Activated T-helper 1 cell treated with anti-CD3 and anti-CD28 coated beads, Interleukin-12 subunit alpha, Interleukin-12 subunit beta, Interleukin-2, Interleukin-4 antibody, amounts not matched to agents 30 ng/mL and 10 ng/mL and 1 ng/mL, durations not matched to agents 14 hours and 24 hours and 36 hours (primary cell): ENCODE data around the gene TTLL4. TPM values are rescaled to one million over a fixed set of nuclear protein-coding genes. Genes with fewer than 3 reads are reported as not detected.

ENCODE experiments used
- DNase-seq: peaks from one replicate; pipeline ENCODE4 v3.0.0; 2021; ENCODE audit warnings: low spot score
- H3K27ac Mint-ChIP-seq: one replicate; pipeline ENCODE4 v1.8.0; 2021; ENCODE audit warnings: mild to moderate bottlenecking, mixed read lengths
- H3K27me3 Mint-ChIP-seq: one replicate; pipeline ENCODE4 v1.8.0; 2022; ENCODE audit warnings: mild to moderate bottlenecking, moderate library complexity, mixed read lengths; ENCODE audit not compliant: insufficient read depth
- H3K36me3 Mint-ChIP-seq: one replicate; pipeline ENCODE4 v1.8.0; 2021; ENCODE audit warnings: low read depth, mixed read lengths
- H3K4me1 Mint-ChIP-seq: one replicate; pipeline ENCODE4 v1.8.0; 2021; ENCODE audit warnings: low read depth, mixed read lengths
- H3K4me3 Mint-ChIP-seq: one replicate; pipeline ENCODE4 v1.8.0; 2021; ENCODE audit warnings: mild to moderate bottlenecking, moderate library complexity, mixed read lengths
- H3K9me3 Mint-ChIP-seq: one replicate; pipeline ENCODE4 v1.8.0; 2021; ENCODE audit warnings: mixed read lengths
- intact Hi-C: fragments of 100-400 bp; cut with micrococcal nuclease; formaldehyde crosslinking; loops from one replicate; pipeline ENCODE4 v1.15.1; 2024
- total RNA-seq: library from RNA; stranded (reverse); gene quantifications from 2 replicates; pipeline ENCODE4 v1.2.3, GENCODE V29; 2022

The TTLL4 gene
- total RNA-seq, 1 donor from 2014 or later, result 78.3 TPM

GRCh38 chr2:218694405-218695145, 16.1 kb upstream of the TTLL4 start:
- DNase-seq, result no peak
- intact Hi-C loops, result no loop called here
- Mint-ChIP-seq H3K9me3 (no peaks in the 10 kb centered on the region), H3K27ac (no peak overlapping the region), H3K4me1 (no peaks in the 10 kb centered on the region), H3K4me3 (no peak overlapping the region), H3K36me3 (peaks cover 2% of the 10 kb centered on the region), H3K27me3 (no peaks in the 10 kb centered on the region)

- H3K4me3 Mint-ChIP-seq, result no peak overlapping the region
- H3K4me1 Mint-ChIP-seq, result no peaks in the 10 kb centered on the region
- intact Hi-C loops, result no loop called here
- H3K9me3 Mint-ChIP-seq, result no peaks in the 10 kb centered on the region
- H3K27ac Mint-ChIP-seq, result no peak overlapping the region
- peaks cover 2% of the 10 kb centered on the region for H3K36me3 Mint-ChIP-seq
- DNase-seq, result no peak
- peaks cover 3% of the 10 kb centered on the region for H3K27me3 Mint-ChIP-seq
Measured at GRCh38 chr2:218698885-218699284, 11.8 kb upstream of the TTLL4 start.

GRCh38 chr2:218701806-218702205, 8.8 kb upstream of the TTLL4 start:
- Mint-ChIP-seq H3K4me3 (no peak overlapping the region), H3K27ac (no peak overlapping the region)
- intact Hi-C loops, result no loop called here

GRCh38 chr2:218703341-218703740, 7.3 kb upstream of the TTLL4 start:
- Mint-ChIP-seq H3K27me3 (peaks cover 11% of the 10 kb centered on the region), H3K36me3 (peaks cover 2% of the 10 kb centered on the region), H3K4me3 (no peak overlapping the region), H3K9me3 (no peaks in the 10 kb centered on the region), H3K4me1 (peaks cover 8% of the 10 kb centered on the region), H3K27ac (no peak overlapping the region)
- DNase-seq, result no peak
- intact Hi-C loops, result no loop called here

More at GRCh38 chr2:218701806-218702205, 8.8 kb upstream of the TTLL4 start:
- Mint-ChIP-seq H3K4me1 (no peaks in the 10 kb centered on the region), H3K9me3 (no peaks in the 10 kb centered on the region), H3K36me3 (peaks cover 2% of the 10 kb centered on the region), H3K27me3 (peaks cover 8% of the 10 kb centered on the region)
- DNase-seq, result no peak

GRCh38 chr2:218708086-218708485, 2.5 kb upstream of the TTLL4 start:
- Mint-ChIP-seq H3K4me3 (no peak overlapping the region), H3K27ac (no peak overlapping the region), H3K27me3 (peaks cover 15% of the 10 kb centered on the region), H3K9me3 (no peaks in the 10 kb centered on the region), H3K4me1 (peaks cover 19% of the 10 kb centered on the region), H3K36me3 (peaks cover 2% of the 10 kb centered on the region)
- intact Hi-C loops, result no loop called here
- no peak for DNase-seq

GRCh38 chr2:218709908-218710307, 727 bp upstream of the TTLL4 start:
- Mint-ChIP-seq H3K9me3 (no peaks in the 10 kb centered on the region), H3K27me3 (peaks cover 12% of the 10 kb centered on the region), H3K27ac (no peak overlapping the region), H3K4me1 (peaks cover 27% of the 10 kb centered on the region), H3K36me3 (peaks cover 2% of the 10 kb centered on the region), H3K4me3 (peak overlapping the region; percentile 94)
- DNase-seq, result no peak
- intact Hi-C loops, result loop anchor here (1.0 to 10.0 kb wide), 15 partner anchors 23 to 678 kb away; partner anchors contain the start of genes AAMP, ARPC2, BCS1L and CNOT9

- H3K27ac Mint-ChIP-seq, result peak overlapping the region; percentile 87
- intact Hi-C loops, result loop anchor here (1.0 to 10.0 kb wide), 15 partner anchors 22 to 678 kb away; partner anchors contain the start of genes AAMP, ARPC2, BCS1L and CNOT9
- no peak for DNase-seq
- H3K4me1 Mint-ChIP-seq, result peaks cover 27% of the 10 kb centered on the region
- H3K4me3 Mint-ChIP-seq, result peak overlapping the region; percentile 94
- H3K36me3 Mint-ChIP-seq, result peaks cover 2% of the 10 kb centered on the region
- H3K9me3 Mint-ChIP-seq, result no peaks in the 10 kb centered on the region
- peaks cover 12% of the 10 kb centered on the region for H3K27me3 Mint-ChIP-seq
Measured at GRCh38 chr2:218710334-218710686, 325 bp upstream of the TTLL4 start.

- H3K27me3 Mint-ChIP-seq, result peaks cover 8% of the 10 kb centered on the region
- intact Hi-C loops, result loop anchor here (1.0 to 10.0 kb wide), 9 partner anchors 21 to 787 kb away; partner anchors contain the start of genes ARPC2, CNPPD1, CTDSP1 and GLB1L
- no peaks in the 10 kb centered on the region for H3K9me3 Mint-ChIP-seq
- H3K27ac Mint-ChIP-seq, result peak overlapping the region; percentile 87
- peaks cover 27% of the 10 kb centered on the region for H3K4me1 Mint-ChIP-seq
- peak overlapping the region; percentile 94 for H3K4me3 Mint-ChIP-seq
- peaks cover 7% of the 10 kb centered on the region for H3K36me3 Mint-ChIP-seq
- DNase-seq, result no peak
Measured at GRCh38 chr2:218711550-218711929, 905 bp downstream of the TTLL4 start.

GRCh38 chr2:218713922-218714321, 3.3 kb downstream of the TTLL4 start:
- Mint-ChIP-seq H3K4me3 (no peak overlapping the region), H3K9me3 (no peaks in the 10 kb centered on the region), H3K27me3 (peaks cover 4% of the 10 kb centered on the region), H3K36me3 (peaks cover 10% of the 10 kb centered on the region), H3K4me1 (peaks cover 26% of the 10 kb centered on the region), H3K27ac (no peak overlapping the region)
- no peak for DNase-seq
- intact Hi-C loops, result loop anchor here (5.0 to 10.0 kb wide), 3 partner anchors 427 to 531 kb away; partner anchors contain the start of genes ARPC2, GLB1L and STK16

- Mint-ChIP-seq H3K4me1 (peaks cover 32% of the 10 kb centered on the region), H3K36me3 (peaks cover 19% of the 10 kb centered on the region), H3K27me3 (no peaks in the 10 kb centered on the region), H3K27ac (no peak overlapping the region), H3K4me3 (no peak overlapping the region), H3K9me3 (no peaks in the 10 kb centered on the region)
- intact Hi-C loops, result loop anchor here (10.0 kb wide), 1 partner anchor 529 kb away; the partner anchor contains the start of genes GLB1L and STK16
- no peak for DNase-seq
Measured at GRCh38 chr2:218716070-218716469, 5.4 kb downstream of the TTLL4 start.

- DNase-seq, result no peak
- Mint-ChIP-seq H3K9me3 (no peaks in the 10 kb centered on the region), H3K27ac (no peak overlapping the region), H3K4me3 (no peak overlapping the region), H3K4me1 (peaks cover 22% of the 10 kb centered on the region), H3K36me3 (peaks cover 17% of the 10 kb centered on the region), H3K27me3 (no peaks in the 10 kb centered on the region)
- intact Hi-C loops, result loop anchor here (10.0 kb wide), 1 partner anchor 528 kb away; the partner anchor contains the start of genes GLB1L and STK16
Measured at GRCh38 chr2:218717262-218717661, 6.6 kb downstream of the TTLL4 start.

- Mint-ChIP-seq H3K9me3 (no peaks in the 10 kb centered on the region), H3K27me3 (no peaks in the 10 kb centered on the region), H3K4me1 (peaks cover 29% of the 10 kb centered on the region), H3K36me3 (peaks cover 17% of the 10 kb centered on the region), H3K27ac (no peak overlapping the region), H3K4me3 (no peak overlapping the region)
- intact Hi-C loops, result loop anchor here (10.0 kb wide), 1 partner anchor 527 kb away; the partner anchor contains the start of genes GLB1L and STK16
- no peak for DNase-seq
Measured at GRCh38 chr2:218718058-218718457, 7.4 kb downstream of the TTLL4 start.

- intact Hi-C loops, result loop anchor here (10.0 kb wide), 1 partner anchor 525 kb away; the partner anchor contains the start of genes GLB1L and STK16
- Mint-ChIP-seq H3K9me3 (no peaks in the 10 kb centered on the region), H3K27ac (no peak overlapping the region)
Measured at GRCh38 chr2:218719457-218719856, 8.8 kb downstream of the TTLL4 start.

More at GRCh38 chr2:218719457-218719856, 8.8 kb downstream of the TTLL4 start:
- Mint-ChIP-seq H3K4me1 (peaks cover 28% of the 10 kb centered on the region), H3K36me3 (peaks cover 18% of the 10 kb centered on the region), H3K27me3 (no peaks in the 10 kb centered on the region), H3K4me3 (no peak overlapping the region)
- no peak for DNase-seq
